Measurements from ENCODE around the gene SPRR1A.

- TF ChIP-seq CTCF (IDR thresholded peaks at IDR 0.05) (no peak), POLR2A (IDR thresholded peaks at IDR 0.05; ENCODE audit: low read depth) (no peak)
Observed at GRCh38 chr1:152954436-152954835, 29.4 kb upstream of the SPRR1A start.

All from esophagus muscularis mucosa (tissue), 3 donors.